GM21723 (cell line): ENCODE data around the gene CHD9NB.
"Not testable (repeated sequence)": the region's sequence is repeated elsewhere in the genome, so short reads cannot be mapped to it uniquely, and the experiment has no call there.

Experiments
- ATAC-seq: cut with Tn5 transposase; IDR thresholded peaks from one replicate; pipeline ENCODE4 v1.9.1; 2021; ENCODE audit warnings: mild to moderate bottlenecking, moderate library complexity; ENCODE audit not compliant: unreplicated experiment

CHD9NB gene

DNA sequence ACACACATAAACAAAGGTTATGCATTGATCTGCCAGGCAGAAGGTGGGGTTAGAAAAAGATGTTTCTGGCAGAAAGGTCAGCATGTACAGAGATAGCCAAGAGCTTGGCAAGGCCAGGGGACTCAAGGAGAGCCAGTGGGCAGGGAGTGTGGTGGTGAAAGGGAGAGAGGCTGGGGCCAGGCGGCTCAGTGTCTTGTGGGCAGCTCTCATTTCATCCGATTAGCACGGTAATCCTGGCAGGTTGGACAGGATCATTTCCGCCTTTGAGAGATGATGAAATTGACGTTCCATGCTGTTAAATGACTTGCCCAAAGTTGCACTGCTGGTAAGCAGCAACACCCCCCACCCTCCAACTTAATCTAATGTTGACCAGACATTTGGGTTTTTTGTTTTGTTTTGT lies 5.7 kb upstream of the CHD9NB start:
- ATAC-seq: no peak

DNA sequence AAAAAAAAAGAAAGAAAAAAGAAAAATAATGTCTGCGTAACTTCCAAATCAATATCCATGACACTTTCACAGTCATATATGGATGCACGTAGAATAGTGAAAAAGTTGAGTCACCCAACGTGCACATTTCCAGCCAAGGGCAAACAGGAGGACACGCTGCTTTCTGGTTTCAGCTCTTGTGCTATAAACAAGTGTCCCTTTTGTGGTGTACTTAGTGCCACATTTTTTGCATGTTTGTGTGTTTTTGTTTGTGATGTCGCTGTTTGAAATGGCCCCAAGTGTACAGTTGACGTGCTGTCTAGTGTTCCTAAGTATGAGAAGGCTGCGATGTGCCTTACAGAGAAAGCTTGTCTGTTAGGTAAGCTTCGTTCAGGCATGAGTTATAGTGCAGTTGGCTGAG lies 5.0 kb upstream of the CHD9NB start:
- no peak for ATAC-seq

DNA sequence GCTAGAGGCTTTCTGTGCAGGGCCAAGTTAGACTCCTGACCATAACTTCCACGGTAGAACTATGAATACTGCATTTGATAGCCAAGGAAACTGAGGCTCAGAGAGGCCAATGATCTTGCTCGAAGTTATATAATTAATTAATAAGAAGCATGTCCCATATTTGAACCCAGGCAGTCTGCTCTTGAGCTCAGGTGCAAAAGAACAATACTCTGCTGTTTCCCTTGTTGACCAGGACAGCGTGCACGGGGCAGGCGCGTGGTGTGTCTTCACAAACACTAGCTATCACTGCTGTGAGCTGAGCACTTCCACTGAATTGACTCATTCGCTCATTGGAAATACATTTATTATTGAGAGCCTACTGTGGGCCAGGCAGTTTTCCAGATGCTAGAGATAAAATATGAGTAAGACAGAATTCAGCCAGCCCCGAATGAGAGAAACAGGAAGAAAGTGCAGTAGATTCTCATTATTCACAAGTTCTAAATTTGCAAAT lies 3.7 kb upstream of the CHD9NB start:
- no peak for ATAC-seq

DNA sequence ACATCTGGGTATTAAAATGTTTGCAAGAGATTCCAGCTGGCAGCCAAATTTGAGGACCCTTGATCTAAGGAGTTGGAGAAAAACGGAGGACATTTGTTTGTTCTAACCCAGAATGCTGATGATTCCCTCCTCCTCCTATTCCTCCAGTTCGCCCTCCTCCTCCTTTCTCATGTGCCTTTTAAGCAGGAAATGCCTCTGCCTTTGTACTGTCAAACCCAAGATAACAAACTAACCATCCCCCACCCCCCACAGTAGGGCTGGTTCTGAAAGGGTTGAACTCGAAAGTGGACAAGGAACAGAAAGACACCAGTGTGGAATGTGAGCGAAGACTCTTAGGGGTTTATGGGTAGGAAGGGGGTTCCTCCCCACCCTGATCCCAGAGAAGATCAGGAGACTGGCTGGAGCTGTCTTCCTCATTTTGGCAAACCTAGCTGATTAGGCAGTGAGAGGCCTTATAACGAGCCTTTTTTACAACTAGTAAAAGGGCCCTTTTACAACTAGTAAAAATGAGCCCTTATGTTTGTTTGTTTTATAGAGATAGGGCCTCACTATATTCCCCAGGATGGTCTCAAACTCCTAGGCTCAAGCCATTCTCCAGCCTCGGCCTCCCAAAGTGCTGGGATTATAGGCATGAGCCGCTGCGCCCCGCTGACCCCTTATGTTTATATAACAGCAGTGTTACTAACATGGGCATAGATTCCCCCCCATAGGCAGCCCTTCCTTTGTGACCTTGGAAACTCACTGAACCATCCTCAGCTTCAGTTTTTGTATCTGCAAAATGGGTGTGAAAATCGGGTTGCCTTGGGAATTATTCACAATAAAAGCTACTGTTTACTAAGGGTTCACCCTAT lies 3.1 kb upstream of the CHD9NB start:
- ATAC-seq: no peak

DNA sequence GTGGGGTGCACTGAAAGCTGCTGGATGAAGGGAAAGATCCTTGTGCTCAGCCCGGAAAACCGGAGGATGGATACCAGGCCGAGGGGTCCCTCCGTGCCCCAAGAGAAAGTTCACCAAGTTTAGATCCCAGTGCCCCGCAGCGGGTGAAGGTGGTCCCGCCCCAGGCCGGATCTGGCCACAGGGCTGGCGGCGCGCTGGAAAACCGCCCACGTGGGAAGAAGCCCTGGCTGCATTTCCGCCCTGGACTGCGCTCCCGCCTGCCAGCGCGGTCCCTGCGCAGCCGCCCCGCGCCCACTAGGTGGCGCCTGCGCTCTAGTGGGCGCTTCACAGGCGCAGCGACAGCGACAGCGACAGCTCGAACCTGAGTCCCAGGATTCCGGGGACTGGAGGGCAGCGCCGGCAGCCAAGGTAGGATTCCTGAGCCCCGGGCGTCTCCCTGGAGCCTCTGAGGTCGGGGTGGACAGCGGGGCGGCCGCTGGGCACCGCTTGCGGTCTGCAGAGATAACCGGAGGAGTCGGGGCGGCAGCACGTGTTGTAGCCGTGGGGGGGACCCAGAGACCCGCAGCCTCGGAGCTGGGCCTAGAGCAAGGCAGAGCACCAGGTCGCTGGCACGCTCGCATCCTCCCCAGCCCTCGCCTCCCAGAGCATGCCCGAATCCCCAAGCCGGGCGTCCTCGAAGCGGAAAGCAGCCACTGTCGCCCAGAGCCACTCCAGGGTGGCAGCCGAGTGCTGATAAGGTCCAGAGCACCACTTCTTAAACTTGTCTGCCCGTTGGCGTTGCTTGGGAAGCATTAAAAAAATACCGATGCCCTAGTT lies 2.2 kb upstream of the CHD9NB start, which contains the start of gene CHD9:
Gene CHD9 (plus strand): TSS at position 322 of the 816 bp plus-strand sequence. CDS start 101,099 bp downstream, outside the sequence.
- ATAC-seq: peak; percentile 80

DNA sequence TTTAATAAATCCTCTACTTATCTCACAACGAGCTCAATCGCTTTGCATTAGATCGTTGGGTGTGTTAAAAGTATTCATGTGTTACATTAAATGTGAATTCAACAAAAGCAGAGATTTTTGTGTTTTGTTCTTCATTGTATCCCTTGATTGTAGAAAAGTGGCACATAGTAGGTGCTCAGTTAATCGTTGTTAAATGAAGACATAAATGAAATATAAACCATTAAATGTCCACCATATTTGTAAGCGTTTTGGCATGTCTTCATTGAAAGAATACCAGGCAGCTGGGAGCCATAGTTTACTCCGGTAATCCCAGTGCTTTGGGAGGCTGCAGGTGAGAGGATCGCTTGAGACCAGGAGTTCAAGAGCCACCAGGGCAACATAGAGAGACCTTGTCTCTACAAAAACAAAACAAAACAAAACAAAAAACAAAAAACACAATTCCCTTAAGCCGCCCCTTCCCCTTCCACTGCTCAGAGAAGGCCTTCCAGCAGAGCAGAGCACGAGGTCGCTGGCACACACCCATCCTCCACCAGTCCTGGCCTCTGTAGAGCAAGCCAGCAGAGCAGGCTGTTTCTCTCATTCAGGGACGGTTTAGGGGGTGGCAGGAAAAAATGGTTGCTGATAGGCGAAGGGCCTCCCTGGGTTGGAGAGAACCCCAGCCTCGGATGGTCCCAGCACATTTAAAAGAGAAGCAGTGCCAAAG lies 1.4 kb upstream of the CHD9NB start:
- peak; percentile 43 for ATAC-seq

DNA sequence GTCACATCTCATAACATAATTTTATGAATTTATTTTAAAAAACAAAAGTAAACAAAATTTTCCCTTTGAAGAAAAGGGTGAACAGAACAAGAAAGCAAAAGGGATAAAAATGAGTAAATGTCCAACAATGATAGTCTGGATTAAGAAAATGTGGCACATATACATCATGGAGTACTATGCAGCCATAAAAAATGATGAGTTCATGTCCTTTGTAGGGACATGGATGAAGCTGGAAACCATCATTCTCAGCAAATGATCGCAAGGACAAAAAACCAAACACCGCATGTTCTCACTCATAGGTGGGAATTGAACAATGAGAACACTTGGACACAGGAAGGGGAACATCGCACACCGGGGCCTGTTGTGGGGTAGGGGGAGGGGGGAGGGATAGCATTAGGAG lies 1.4 kb downstream of the CHD9NB start:
- not testable (repeated sequence) for ATAC-seq

DNA sequence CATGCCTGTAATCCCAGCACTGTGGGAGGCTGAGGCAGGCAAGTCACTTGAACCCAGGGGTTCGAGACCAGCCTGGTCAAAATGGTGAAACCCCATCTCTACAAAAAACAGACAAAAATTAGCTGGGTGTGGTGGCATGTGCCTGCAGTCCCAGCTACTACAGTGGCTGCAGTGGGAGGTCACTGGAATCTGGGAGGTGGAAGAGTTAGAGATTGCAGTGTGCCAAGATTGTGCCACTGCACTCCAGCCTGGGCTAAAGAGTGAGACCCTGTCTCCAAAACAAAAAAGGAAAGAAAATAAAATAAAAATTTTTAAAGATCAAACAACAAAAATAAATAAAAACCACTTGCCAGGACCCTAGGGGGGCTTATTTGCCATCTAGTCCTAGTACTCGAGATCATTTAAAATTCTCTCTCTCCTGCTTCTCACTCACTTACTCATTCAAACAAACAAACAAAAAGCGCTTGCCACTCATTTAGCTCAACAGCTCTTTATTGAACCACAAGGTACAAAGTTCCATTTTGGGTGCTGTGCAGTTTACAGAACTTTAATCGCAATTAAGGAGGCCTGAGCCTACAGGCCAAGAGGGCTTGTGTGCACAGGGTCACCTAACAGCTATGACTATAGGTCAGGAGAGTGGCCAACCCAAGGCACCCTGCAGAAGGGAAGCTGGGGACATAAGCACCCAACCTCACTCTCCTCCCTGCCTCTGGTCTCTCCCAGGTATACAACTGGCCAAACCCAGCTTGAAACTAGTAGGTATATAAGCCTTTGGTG lies 4.4 kb downstream of the CHD9NB start:
- ATAC-seq: no peak

DNA sequence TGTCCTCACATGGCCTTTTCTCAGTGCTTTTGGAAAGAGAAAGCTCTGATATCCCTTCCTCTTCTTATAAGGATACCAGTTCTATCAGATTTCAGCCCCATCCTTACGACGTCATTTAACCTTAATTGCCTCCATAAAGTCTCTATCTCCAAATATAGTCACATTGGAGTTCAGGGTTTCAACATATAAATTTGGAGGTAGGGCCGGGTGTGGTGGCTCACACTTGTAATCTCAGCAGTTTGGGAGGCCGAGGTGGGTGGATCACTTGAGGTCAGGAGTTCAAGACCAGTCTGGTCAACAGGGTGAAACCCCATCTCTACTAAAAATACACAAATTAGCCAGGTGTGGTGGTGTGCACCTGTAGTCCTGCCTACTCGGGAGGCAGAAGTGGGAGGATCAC lies 5.2 kb downstream of the CHD9NB start:
- ATAC-seq: not testable (repeated sequence)

DNA sequence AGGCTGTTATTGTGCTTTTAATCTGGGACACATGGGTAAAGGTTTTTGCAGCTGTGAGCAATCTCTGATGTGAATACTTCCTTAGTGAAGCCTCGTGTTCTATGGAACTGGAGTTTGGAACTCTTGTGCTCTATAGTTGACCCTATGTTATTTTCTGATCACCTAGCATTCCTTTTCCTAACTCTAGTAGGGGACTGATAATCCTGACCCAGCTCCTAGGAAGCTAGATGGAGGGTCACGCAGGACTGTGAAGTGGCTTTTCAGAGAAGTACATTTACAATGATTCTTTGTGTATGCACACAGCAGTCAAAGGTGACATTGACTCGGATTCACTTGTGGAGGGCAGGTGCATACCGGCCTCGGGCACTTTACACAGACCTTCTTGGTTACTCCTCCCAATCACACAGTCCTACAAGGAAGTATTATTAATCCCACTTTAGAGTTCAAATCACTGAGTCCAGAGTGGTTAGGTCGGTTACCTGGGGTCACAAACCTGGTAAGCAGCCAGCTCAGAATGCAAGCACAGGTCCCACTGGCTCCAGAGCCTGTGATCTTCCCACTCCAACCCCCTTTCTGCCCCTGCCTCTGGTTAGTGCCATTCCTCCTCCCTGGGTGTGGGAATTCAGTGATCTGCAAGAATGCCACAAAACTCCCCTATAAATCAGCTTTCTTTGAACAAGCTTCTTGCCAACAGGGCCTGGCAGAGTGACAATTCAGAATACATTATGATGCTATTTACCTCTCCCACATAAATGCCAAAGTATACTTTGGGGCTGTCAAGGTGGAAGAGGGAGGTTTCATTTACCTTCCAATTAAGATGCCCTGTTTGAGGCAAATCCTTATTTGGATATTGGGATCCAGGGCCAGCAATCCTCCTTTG lies 7.1 kb downstream of the CHD9NB start:
- no peak for ATAC-seq

DNA sequence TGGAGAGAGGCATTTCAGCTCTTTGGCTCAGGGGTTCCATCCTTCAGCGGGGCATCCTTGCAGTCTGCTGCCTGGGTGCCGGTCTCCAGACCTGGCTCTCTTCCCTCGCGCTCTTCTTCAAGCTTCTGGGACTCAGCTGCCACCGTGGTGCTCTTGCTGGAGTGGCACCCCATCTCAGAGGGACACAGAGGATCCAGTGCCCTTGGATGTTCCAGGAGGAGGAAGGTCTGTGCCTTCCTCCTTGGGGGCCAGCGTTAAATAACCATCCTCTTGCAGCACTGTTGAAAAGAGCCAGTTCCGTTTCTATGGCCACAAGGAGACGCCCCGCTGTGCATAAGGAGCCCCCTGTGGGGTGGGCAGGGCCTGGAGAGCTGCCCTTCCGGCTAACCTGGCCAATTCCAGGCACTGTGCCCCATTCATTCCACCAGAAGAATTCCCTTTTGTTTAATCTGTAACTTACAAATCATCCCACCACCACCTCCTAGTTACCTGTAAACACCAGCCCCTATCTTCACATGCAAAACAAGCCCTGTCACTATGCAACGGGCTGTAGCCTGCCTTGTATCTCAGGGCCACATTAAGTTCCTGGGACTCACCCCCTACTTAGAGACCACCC lies 8.6 kb downstream of the CHD9NB start:
- ATAC-seq: no peak

DNA sequence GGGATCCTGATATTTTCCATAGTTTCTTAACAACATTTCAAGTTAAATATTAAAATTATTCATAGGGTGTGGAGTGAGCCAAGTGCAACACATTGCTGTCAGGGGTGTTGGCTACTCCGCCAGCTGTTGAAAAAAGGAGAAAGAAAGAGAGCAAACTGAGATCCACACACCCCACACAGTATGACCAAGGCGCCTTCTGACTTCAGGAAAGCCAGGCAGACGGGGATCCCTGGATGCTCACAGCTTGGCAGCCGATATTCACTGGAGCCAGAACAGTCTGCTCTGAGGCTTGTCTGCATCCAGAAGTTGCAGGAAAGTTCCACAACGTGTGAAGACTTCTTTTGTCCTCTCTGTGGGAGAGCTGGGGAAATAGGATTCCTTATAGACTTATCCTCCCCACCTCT lies 9.3 kb downstream of the CHD9NB start:
- no peak for ATAC-seq

DNA sequence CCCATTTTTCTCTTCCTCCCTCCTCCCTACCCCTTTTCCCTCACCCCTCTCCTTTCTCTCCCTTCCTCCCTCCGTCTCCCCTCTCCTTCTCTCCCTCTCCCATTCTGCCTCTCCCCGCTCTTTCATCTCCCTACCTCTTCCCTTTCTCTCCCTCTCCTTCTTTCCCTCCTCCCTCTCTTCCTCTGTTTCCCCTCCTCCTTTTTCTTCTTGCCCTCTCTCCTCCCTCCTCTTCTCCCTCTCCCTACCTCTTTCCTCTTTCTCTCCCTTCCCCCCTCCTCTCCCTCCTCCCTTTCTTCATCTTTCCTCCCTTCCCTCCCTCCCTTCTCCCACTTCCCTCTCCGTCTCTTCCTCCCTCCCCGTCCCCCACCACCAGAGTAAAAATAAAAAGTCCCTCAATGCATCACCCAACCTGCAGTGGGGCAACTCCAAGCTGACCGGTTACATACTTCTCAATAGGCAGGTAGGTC lies 10.4 kb downstream of the CHD9NB start:
- ATAC-seq: no peak

DNA sequence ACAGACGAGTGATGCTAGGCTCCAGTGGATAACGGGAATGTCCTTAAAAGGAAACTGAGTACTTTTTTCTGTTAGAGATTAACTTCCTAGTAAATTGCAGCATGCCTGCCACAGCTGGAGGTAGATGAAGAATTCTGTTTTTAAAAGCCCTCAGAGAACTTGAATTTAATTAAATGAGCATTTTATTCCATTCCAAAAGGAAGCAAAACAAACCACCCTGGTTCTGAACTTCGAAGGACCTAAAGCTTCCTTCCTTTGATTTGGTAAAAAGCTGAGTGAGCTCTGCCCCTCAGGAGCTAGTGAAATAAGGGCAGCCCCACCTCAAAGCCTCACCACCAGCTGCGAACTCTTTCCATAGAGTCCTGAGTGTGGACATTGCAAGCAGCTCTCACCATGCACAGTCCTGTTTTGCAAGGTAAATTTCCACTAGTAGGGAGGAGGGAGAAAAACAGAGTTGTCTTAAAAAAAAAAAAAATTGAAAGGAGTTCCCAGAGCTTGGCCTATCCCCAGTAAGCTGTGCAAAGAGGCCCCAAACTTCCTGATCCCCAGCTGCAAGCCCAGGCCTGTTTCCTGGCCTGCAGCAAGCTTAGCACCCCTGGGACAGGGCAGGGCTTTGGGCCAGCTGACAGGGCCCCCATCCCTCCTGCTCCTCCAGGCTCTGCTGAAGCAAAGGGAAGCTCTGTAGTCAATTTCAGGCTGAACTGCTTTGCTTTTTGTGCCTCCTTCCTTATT lies 11.2 kb downstream of the CHD9NB start:
- ATAC-seq: peak; percentile 69

DNA sequence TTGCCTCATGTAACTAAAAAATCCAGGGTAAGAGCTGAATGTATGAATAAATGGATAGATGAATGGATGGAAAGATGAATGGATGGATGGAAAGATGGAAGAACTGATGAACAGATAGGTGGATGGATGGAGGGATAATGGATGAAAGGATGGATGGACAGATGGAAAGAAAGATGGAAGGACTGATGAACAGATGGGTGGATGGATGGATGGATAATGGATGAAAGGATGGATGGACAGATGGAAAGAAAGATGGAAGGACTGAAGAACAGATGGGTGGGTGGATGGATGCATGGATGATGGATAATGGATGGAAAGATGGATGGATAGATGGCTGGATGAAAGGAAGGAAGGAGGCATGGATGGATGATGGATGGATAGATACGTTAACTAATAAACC lies 11.9 kb downstream of the CHD9NB start:
- no peak for ATAC-seq

DNA sequence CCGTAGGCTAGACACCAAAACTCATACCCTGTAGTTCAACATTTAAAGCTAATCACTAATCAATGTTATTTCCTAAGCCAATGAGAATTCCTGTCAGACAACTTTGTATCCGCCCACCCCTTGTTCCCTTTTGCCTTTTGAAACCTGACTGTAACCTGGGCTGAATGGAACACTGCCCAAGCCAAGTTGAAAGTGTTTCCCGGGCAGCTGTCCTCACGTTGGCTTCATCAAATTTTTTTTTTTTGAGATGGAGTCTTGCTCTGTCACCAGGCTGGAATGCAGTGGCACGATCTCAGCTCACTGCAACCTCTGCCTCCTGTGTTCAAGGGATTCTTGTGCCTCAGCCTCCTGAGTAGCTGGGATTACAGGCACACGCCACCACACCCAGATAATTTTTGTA lies 16.0 kb downstream of the CHD9NB start:
- ATAC-seq: not testable (repeated sequence)

DNA sequence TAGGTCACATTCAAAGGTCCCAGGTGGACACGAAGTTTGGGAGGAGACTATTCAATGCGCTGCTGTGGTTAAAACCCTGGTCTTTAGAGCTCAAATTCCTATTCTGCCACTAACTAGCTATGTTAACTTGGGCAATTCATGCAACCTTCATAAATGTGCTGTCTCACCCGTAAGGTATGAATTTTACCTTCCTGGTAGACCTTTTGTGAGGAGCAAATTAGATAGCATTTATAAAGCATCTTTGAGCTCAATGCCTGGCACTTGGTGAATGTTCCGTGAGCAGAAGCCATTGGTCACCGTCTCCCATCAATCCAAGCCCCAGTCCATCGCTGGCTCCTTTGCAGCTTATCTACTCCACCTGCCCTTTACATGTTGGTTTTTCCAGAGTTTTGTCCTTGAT lies 16.6 kb downstream of the CHD9NB start:
- no peak for ATAC-seq
